ENCODE results near the gene MMP3. TPM values are rescaled to one million over a fixed set of nuclear protein-coding genes. Genes with fewer than 3 reads are reported as not detected.

Gene MMP3
- total and polyA plus RNA-seq, 12 donors: 0.14 to 0.69 (median 0.20) TPM; not detected in 9

DNA sequence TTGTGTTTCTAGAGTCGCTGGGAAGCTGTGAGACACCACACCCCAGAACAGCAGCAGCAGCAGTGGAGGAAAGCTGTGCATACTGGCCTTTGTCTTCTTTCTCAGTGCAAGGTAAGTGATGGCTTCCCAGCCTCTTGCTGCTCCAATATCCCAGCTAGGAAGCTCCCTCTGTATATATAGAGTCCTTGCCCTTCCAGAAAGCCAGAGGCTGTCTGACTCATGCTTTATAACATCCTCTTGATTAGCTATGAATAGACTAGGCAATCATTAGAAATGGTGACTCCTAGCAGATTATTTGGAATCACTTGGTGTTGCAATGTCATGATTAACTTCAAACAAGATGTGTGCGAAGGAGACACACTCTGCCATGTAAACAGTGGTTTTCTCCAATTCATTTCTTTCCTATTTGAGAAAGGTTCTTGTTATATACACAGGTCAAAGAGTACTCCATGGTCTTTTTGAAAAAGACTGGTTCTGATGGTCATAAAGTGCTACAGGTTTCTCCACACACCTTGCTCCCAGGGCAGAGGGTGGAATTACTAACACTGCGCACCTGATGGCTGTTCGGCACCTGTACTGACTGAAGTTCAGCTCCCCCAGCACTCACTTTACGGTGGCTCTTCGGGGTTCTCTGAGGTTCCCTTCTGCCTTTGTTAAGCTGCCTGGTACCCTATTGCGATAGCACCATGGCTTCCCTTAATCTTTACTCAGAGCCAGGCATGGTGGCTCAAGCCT is 45.2 kb downstream of the MMP3 start, which contains the start of gene MMP1:
MMP1 (minus strand) TSS at position 149 of the 735 bp plus-strand sequence; CDS start at position 81, 68 bp downstream.
- Histone ChIP-seq H3K9me3 (replicated peaks in 1 of 3) (no peaks in the 10 kb centered on the region), H3K27ac (no peak within 1 kb of the TSS), H3K4me3 (no peak within 1 kb of the TSS), H3K27me3 (no peaks in the 10 kb centered on the region), H3K36me3 (replicated peaks in 1 of 2) (no peaks in the 10 kb centered on the region), H3K4me1 (replicated peaks in 1 of 2) (no peaks in the 10 kb centered on the region)
- WGBS, 4 donors: 86 to 91% (median 88%) methylated on average over 7 of the region's 7 CpGs
- no peak for DNase-seq
- no peak for TF ChIP-seq CTCF (IDR thresholded peaks at IDR 0.05)
- TF ChIP-seq POLR2A (IDR thresholded peaks at IDR 0.05): no peak
- intact Hi-C loops (cut with DNase I): no loop called here

DNA sequence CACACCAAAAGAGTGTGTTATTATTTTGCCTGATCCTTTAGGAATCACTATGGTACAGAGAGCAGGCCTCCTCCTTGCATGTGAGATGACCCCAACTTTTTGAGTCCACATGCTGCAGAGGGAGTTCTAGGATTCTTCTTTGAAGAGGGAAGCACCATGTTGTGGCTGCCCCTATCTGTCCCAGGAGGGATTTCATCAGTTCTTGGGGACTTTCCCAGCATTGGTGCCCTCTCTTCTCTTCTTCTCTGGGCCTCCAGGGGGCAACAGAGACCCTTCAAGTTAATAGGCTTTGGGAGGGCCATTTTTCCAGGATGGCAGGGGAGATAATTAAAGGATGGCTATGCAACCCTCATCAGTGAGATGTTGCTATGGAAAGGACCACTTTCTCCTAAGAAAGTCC is 49.0 kb downstream of the MMP3 start:
- Histone ChIP-seq H3K9me3 (replicated peaks in 1 of 3) (no peaks in the 10 kb centered on the region), H3K4me1 (replicated peaks in 1 of 2) (no peaks in the 10 kb centered on the region), H3K4me3 (no peak overlapping the region), H3K27ac (no peak overlapping the region), H3K27me3 (no peaks in the 10 kb centered on the region), H3K36me3 (replicated peaks in 1 of 2) (no peaks in the 10 kb centered on the region)
- intact Hi-C loops (cut with DNase I): no loop called here
- no peak for TF ChIP-seq CTCF (IDR thresholded peaks at IDR 0.05)
- no peak for TF ChIP-seq POLR2A (IDR thresholded peaks at IDR 0.05)
- DNase-seq: no peak

DNA sequence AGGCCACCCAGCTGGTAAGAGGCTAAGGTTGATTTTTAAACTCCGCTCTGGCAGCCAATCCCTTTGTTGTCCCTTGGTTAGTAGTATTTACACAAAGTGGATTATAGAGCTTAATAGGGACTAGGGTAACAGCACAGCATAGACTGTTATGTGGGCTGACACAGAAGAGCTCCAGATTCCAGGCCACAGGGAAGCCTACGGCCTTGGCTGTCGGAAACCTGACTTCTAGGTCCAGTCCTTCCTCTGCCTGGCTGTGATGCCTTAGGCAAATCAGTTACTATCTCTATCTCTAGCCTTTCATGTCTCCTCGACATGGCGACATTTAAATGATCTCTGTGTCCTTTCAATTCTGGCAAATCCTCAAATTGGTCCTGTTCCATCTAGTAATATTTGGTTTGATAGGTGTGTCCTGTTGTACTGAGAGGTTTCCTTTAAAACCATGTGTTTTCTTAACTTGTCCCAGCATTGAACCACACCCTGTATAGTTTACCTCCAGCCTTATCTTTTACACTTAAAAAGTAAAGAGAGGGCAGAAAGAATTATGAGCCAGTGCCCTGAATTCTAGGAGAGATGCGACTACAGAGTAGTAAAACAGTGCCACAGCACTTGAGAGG is 49.6 kb downstream of the MMP3 start:
- H3K4me3 ChIP-seq: no peak overlapping the region
- intact Hi-C loops (cut with DNase I): no loop called here
- WGBS, 4 donors: 64 to 78% (median 71%) methylated on average over 6 of the region's 6 CpGs
- H3K27me3 ChIP-seq: no peaks in the 10 kb centered on the region
- DNase-seq: no peak
- H3K27ac ChIP-seq: no peak overlapping the region
- no peaks in the 10 kb centered on the region for H3K9me3 ChIP-seq (replicated peaks in 1 of 3)
- TF ChIP-seq CTCF (IDR thresholded peaks at IDR 0.05): no peak
- no peak for TF ChIP-seq POLR2A (IDR thresholded peaks at IDR 0.05)
- H3K36me3 ChIP-seq (replicated peaks in 1 of 2): no peaks in the 10 kb centered on the region
- H3K4me1 ChIP-seq (replicated peaks in 1 of 2): no peaks in the 10 kb centered on the region

DNA sequence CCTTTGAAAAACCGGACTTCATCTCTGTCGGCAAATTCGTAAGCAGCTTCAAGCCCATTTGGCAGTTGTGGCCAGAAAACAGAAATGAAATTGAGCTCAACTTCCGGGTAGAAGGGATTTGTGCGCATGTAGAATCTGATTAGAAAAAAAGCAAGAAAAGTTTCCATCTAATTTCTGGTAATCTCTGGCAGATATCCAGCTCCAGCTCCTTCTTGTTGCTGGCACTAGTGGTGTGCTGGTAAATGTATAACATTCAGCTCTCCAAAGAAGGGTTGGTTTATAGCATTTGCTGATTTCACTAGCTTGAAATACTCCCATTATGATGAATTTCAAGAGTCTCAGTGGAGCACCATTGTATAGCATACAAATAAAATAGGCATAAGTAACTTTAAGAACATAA is 50.8 kb downstream of the MMP3 start:
- Histone ChIP-seq H3K4me3 (no peak overlapping the region), H3K36me3 (replicated peaks in 1 of 2) (no peaks in the 10 kb centered on the region), H3K4me1 (replicated peaks in 1 of 2) (no peaks in the 10 kb centered on the region), H3K27me3 (no peaks in the 10 kb centered on the region), H3K27ac (no peak overlapping the region), H3K9me3 (replicated peaks in 1 of 3) (no peaks in the 10 kb centered on the region)
- intact Hi-C loops (cut with DNase I): no loop called here
- 78 to 85% (median 83%) methylated on average over 5 of the region's 5 CpGs for WGBS, 4 donors
- DNase-seq: no peak
- TF ChIP-seq CTCF (IDR thresholded peaks at IDR 0.05) (no peak), POLR2A (IDR thresholded peaks at IDR 0.05) (no peak)
